ENCODE results near the gene SIRT5. TPM values are rescaled to one million over a fixed set of nuclear protein-coding genes. Genes with fewer than 3 reads are reported as not detected.

Gene SIRT5
- total and polyA plus RNA-seq, 2 donors (not counting 1 experiment from before 2014, with no cell fraction given) = 8.1 to 16.3 TPM

- POLR2A ChIA-PET = interaction anchor here (0.6 kb wide), 2 partner anchors 16 to 61 kb away, joined by 6 to 8 read pairs; no protein-coding TSS in a partner anchor
- Histone ChIP-seq H3K9ac (ENCODE audit: low read length) (no peak overlapping the region), H3K36me3 (replicated peaks in 1 of 2; ENCODE audit: control extremely low read depth in 1 of 2, control insufficient read depth in 1 of 2, extremely low read depth in 1 of 2, insufficient read depth in 2 of 2, low read length in 1 of 2) (no peaks in the 10 kb centered on the region), H3K4me3 (ENCODE audit: control extremely low read depth in 1 of 5, extremely low read depth in 1 of 5, insufficient read depth in 1 of 5, low read depth in 2 of 5, low read length in 4 of 5) (no peak overlapping the region), H3K27ac (ENCODE audit: low read length in 2 of 2) (no peak overlapping the region), H3K4me1 (ENCODE audit: control insufficient read depth in 2 of 2, insufficient read depth in 2 of 2, low read length in 2 of 2) (no peaks in the 10 kb centered on the region), H2AFZ (ENCODE audit: insufficient read depth, low read depth, low read length, poor library complexity, severe bottlenecking) (no peak overlapping the region), H3K4me2 (replicated peaks; ENCODE audit: low read depth, low read length, poor library complexity, severe bottlenecking) (no peak overlapping the region), H4K20me1 (ENCODE audit: control insufficient read depth, insufficient read depth, low read length, poor library complexity, severe bottlenecking) (no peaks in the 10 kb centered on the region), H3K79me2 (ENCODE audit: control insufficient read depth, insufficient read depth, low read length) (no peaks in the 10 kb centered on the region), H3K27me3 (replicated peaks in 1 of 4; ENCODE audit: control extremely low read depth in 1 of 4, control insufficient read depth in 3 of 4, insufficient read depth in 4 of 4, low read length in 3 of 4) (peaks cover 0 to 3% (median 0%) of the 10 kb centered on the region in 4 experiments), H3K9me3 (ENCODE audit: control extremely low read depth in 1 of 3, control insufficient read depth in 2 of 3, insufficient read depth in 1 of 3, low read length in 2 of 3) (no peaks in the 10 kb centered on the region)
- H3K4me1 Mint-ChIP-seq = no peaks in the 10 kb centered on the region
- H3K4me3 Mint-ChIP-seq = no peak overlapping the region
- 93% methylated on average over 3 of the region's 4 CpGs for WGBS (ENCODE audit: insufficient coverage)
- intact Hi-C loops (cut with micrococcal nuclease) = no loop called here
- no peak overlapping the region for H3K27ac Mint-ChIP-seq
- DNase-seq (no peak), ATAC-seq (ENCODE audit: low read depth) (no peak)
- peaks cover 10% of the 10 kb centered on the region for H3K27me3 Mint-ChIP-seq
- CTCF ChIA-PET = no interaction called here
- TF ChIP-seq EZH2 (IDR thresholded peaks at IDR 0.05; ENCODE audit: borderline replicate concordance, insufficient read depth, low read depth, low read length, poor library complexity, severe bottlenecking) (no peak), CTCF (IDR thresholded peaks at IDR 0.05) (no peak)
- no peaks in the 10 kb centered on the region for H3K9me3 Mint-ChIP-seq (ENCODE audit: insufficient read depth)
These were observed 8.5 kb upstream of the SIRT5 start for GRCh38 chr6:13565921-13566320.

- Histone ChIP-seq H3K79me2 (ENCODE audit: control insufficient read depth, insufficient read depth, low read length) (no peaks in the 10 kb centered on the region), H4K20me1 (ENCODE audit: control insufficient read depth, insufficient read depth, low read length, poor library complexity, severe bottlenecking) (no peaks in the 10 kb centered on the region), H3K27ac (ENCODE audit: low read length in 2 of 2) (no peak overlapping the region), H3K4me1 (ENCODE audit: control insufficient read depth in 2 of 2, insufficient read depth in 2 of 2, low read length in 2 of 2) (no peaks in the 10 kb centered on the region), H3K4me2 (replicated peaks; ENCODE audit: low read depth, low read length, poor library complexity, severe bottlenecking) (no peak overlapping the region), H2AFZ (ENCODE audit: insufficient read depth, low read depth, low read length, poor library complexity, severe bottlenecking) (no peak overlapping the region), H3K4me3 (ENCODE audit: control extremely low read depth in 1 of 5, extremely low read depth in 1 of 5, insufficient read depth in 1 of 5, low read depth in 2 of 5, low read length in 4 of 5) (no peak overlapping the region), H3K9me3 (ENCODE audit: control extremely low read depth in 1 of 3, control insufficient read depth in 2 of 3, insufficient read depth in 1 of 3, low read length in 2 of 3) (no peaks in the 10 kb centered on the region), H3K27me3 (replicated peaks in 1 of 4; ENCODE audit: control extremely low read depth in 1 of 4, control insufficient read depth in 3 of 4, insufficient read depth in 4 of 4, low read length in 3 of 4) (peaks cover 0 to 3% (median 0%) of the 10 kb centered on the region in 4 experiments), H3K36me3 (replicated peaks in 1 of 2; ENCODE audit: control extremely low read depth in 1 of 2, control insufficient read depth in 1 of 2, extremely low read depth in 1 of 2, insufficient read depth in 2 of 2, low read length in 1 of 2) (no peaks in the 10 kb centered on the region), H3K9ac (ENCODE audit: low read length) (no peak overlapping the region)
- no peak for DNase-seq
- H3K27ac Mint-ChIP-seq = no peak overlapping the region
- POLR2A ChIA-PET = interaction anchor here (0.6 kb wide), 1 partner anchor 61 kb away, joined by 6 read pairs; no protein-coding TSS in a partner anchor
- peaks cover 10% of the 10 kb centered on the region for H3K27me3 Mint-ChIP-seq
- H3K9me3 Mint-ChIP-seq (ENCODE audit: insufficient read depth) = no peaks in the 10 kb centered on the region
- no peak for ATAC-seq (ENCODE audit: low read depth)
- H3K4me1 Mint-ChIP-seq = no peaks in the 10 kb centered on the region
- 100% methylated on average over 2 of the region's 3 CpGs for WGBS (ENCODE audit: insufficient coverage)
- intact Hi-C loops (cut with micrococcal nuclease) = no loop called here
- CTCF ChIA-PET = no interaction called here
- no peak overlapping the region for H3K4me3 Mint-ChIP-seq
- TF ChIP-seq CTCF (IDR thresholded peaks at IDR 0.05) (no peak), EZH2 (IDR thresholded peaks at IDR 0.05; ENCODE audit: borderline replicate concordance, insufficient read depth, low read depth, low read length, poor library complexity, severe bottlenecking) (no peak)
These were observed 7.9 kb upstream of the SIRT5 start for GRCh38 chr6:13566500-13566899.

Data from B cell (primary cell).